IPS-15b (cell line): ENCODE data around the gene NLGN4X.

Experiments
- H3K27me3 ChIP-seq: one replicate; pipeline ENCODE4 v1.6.1; 2013; ENCODE audit warnings: low read length; ENCODE audit not compliant: control insufficient read depth, insufficient read depth
- H3K36me3 ChIP-seq: one replicate; pipeline ENCODE4 v1.6.1; 2013; ENCODE audit warnings: low read length; ENCODE audit not compliant: control insufficient read depth, insufficient read depth
- H3K4me1 ChIP-seq: one replicate; pipeline ENCODE4 v1.6.1; 2013; ENCODE audit warnings: mild to moderate bottlenecking, low read length; ENCODE audit not compliant: control insufficient read depth, insufficient read depth
- H3K4me3 ChIP-seq: one replicate; pipeline ENCODE4 v1.5.1; 2013; ENCODE audit warnings: low read depth, low read length
- H3K9ac ChIP-seq: one replicate; pipeline ENCODE4 v1.6.1; 2013; ENCODE audit warnings: low read depth, mild to moderate bottlenecking, low read length
- H3K9me3 ChIP-seq: one replicate; pipeline ENCODE4 v1.6.1; 2013; ENCODE audit warnings: mild to moderate bottlenecking, low read length; ENCODE audit not compliant: control insufficient read depth, insufficient read depth

NLGN4X gene

GRCh38 chrX:6223516-6223915 is 5.2 kb downstream of the NLGN4X start:
- Histone ChIP-seq H3K27me3 (no peaks in the 10 kb centered on the region), H3K9me3 (no peaks in the 10 kb centered on the region), H3K4me1 (peaks cover 4% of the 10 kb centered on the region), H3K36me3 (no peaks in the 10 kb centered on the region), H3K9ac (no peak overlapping the region), H3K4me3 (no peak overlapping the region)

- Histone ChIP-seq H3K4me3 (no peak overlapping the region), H3K27me3 (no peaks in the 10 kb centered on the region), H3K9ac (no peak overlapping the region), H3K4me1 (peaks cover 5% of the 10 kb centered on the region), H3K9me3 (no peaks in the 10 kb centered on the region), H3K36me3 (no peaks in the 10 kb centered on the region)
Observed at GRCh38 chrX:6210230-6210629, 18.4 kb downstream of the NLGN4X start.

GRCh38 chrX:6203462-6204215 is 25.0 kb downstream of the NLGN4X start:
- Histone ChIP-seq H3K9ac (no peak overlapping the region), H3K36me3 (no peaks in the 10 kb centered on the region), H3K4me1 (peaks cover 4% of the 10 kb centered on the region), H3K27me3 (no peaks in the 10 kb centered on the region), H3K9me3 (peaks cover 5% of the 10 kb centered on the region), H3K4me3 (no peak overlapping the region)

GRCh38 chrX:6199486-6199885 is 29.2 kb downstream of the NLGN4X start:
- no peak overlapping the region for H3K9ac ChIP-seq
- H3K4me3 ChIP-seq = no peak overlapping the region
- peaks cover 5% of the 10 kb centered on the region for H3K9me3 ChIP-seq
- peaks cover 4% of the 10 kb centered on the region for H3K4me1 ChIP-seq
- H3K27me3 ChIP-seq = no peaks in the 10 kb centered on the region
- H3K36me3 ChIP-seq = no peaks in the 10 kb centered on the region

- no peaks in the 10 kb centered on the region for H3K36me3 ChIP-seq
- H3K4me3 ChIP-seq = no peak overlapping the region
- H3K9ac ChIP-seq = no peak overlapping the region
- no peaks in the 10 kb centered on the region for H3K27me3 ChIP-seq
- no peaks in the 10 kb centered on the region for H3K4me1 ChIP-seq
- peaks cover 2% of the 10 kb centered on the region for H3K9me3 ChIP-seq
Observed at GRCh38 chrX:6187256-6187655, 41.4 kb downstream of the NLGN4X start.

- peaks cover 2% of the 10 kb centered on the region for H3K9me3 ChIP-seq
- no peak overlapping the region for H3K9ac ChIP-seq
- H3K27me3 ChIP-seq = no peaks in the 10 kb centered on the region
- no peak overlapping the region for H3K4me3 ChIP-seq
- H3K4me1 ChIP-seq = no peaks in the 10 kb centered on the region
- H3K36me3 ChIP-seq = no peaks in the 10 kb centered on the region
Observed at GRCh38 chrX:6184900-6185515, 43.7 kb downstream of the NLGN4X start.

GRCh38 chrX:6175914-6176313 is 52.8 kb downstream of the NLGN4X start:
- no peaks in the 10 kb centered on the region for H3K4me1 ChIP-seq
- no peaks in the 10 kb centered on the region for H3K27me3 ChIP-seq
- H3K4me3 ChIP-seq = no peak overlapping the region
- H3K9ac ChIP-seq = no peak overlapping the region
- H3K9me3 ChIP-seq = no peaks in the 10 kb centered on the region
- H3K36me3 ChIP-seq = no peaks in the 10 kb centered on the region

GRCh38 chrX:6170424-6170823 is 58.2 kb downstream of the NLGN4X start:
- Histone ChIP-seq H3K4me1 (no peaks in the 10 kb centered on the region), H3K4me3 (no peak overlapping the region), H3K27me3 (no peaks in the 10 kb centered on the region), H3K36me3 (no peaks in the 10 kb centered on the region), H3K9me3 (no peaks in the 10 kb centered on the region), H3K9ac (no peak overlapping the region)

GRCh38 chrX:6169407-6169806 is 59.3 kb downstream of the NLGN4X start:
- Histone ChIP-seq H3K36me3 (no peaks in the 10 kb centered on the region), H3K4me3 (no peak overlapping the region), H3K9me3 (no peaks in the 10 kb centered on the region), H3K27me3 (no peaks in the 10 kb centered on the region), H3K9ac (no peak overlapping the region), H3K4me1 (no peaks in the 10 kb centered on the region)

GRCh38 chrX:6163721-6164120 is 64.9 kb downstream of the NLGN4X start:
- no peaks in the 10 kb centered on the region for H3K36me3 ChIP-seq
- H3K4me1 ChIP-seq = no peaks in the 10 kb centered on the region
- no peak overlapping the region for H3K4me3 ChIP-seq
- H3K27me3 ChIP-seq = no peaks in the 10 kb centered on the region
- H3K9me3 ChIP-seq = no peaks in the 10 kb centered on the region
- H3K9ac ChIP-seq = no peak overlapping the region

GRCh38 chrX:6159468-6159867 is 69.2 kb downstream of the NLGN4X start:
- H3K4me1 ChIP-seq = no peaks in the 10 kb centered on the region
- H3K36me3 ChIP-seq = no peaks in the 10 kb centered on the region
- no peaks in the 10 kb centered on the region for H3K27me3 ChIP-seq
- H3K9me3 ChIP-seq = no peaks in the 10 kb centered on the region
- no peak overlapping the region for H3K4me3 ChIP-seq
- H3K9ac ChIP-seq = no peak overlapping the region

- Histone ChIP-seq H3K9me3 (no peaks in the 10 kb centered on the region), H3K9ac (no peak overlapping the region), H3K4me1 (no peaks in the 10 kb centered on the region), H3K4me3 (no peak overlapping the region), H3K27me3 (no peaks in the 10 kb centered on the region), H3K36me3 (peaks cover 3% of the 10 kb centered on the region)
Observed at GRCh38 chrX:6151971-6152370, 76.7 kb downstream of the NLGN4X start.
